HG03378 (cell line): ENCODE results near the gene KRT71.

Experiments used
- ATAC-seq: cut with Tn5 transposase; IDR thresholded peaks from one replicate; pipeline ENCODE4 v1.9.1; 2021; ENCODE audit warnings: mild to moderate bottlenecking, moderate library complexity; ENCODE audit not compliant: unreplicated experiment

KRT71 gene

GRCh38 chr12:52523824-52524223 lies 29.1 kb downstream of the KRT71 start:
- no peak for ATAC-seq

- no peak for ATAC-seq
Observed at GRCh38 chr12:52522346-52523011, 30.5 kb downstream of the KRT71 start.

- no peak for ATAC-seq
Observed at GRCh38 chr12:52521568-52522266, 31.2 kb downstream of the KRT71 start.

GRCh38 chr12:52521175-52521567 lies 31.8 kb downstream of the KRT71 start:
- no peak for ATAC-seq

- no peak for ATAC-seq
Observed at GRCh38 chr12:52519826-52520662, 32.9 kb downstream of the KRT71 start, which contains the start of gene KRT5. Gene KRT5, minus strand, starts transcription at chr12:52520394. Its CDS starts 98 bp downstream, at chr12:52520296.

- ATAC-seq: no peak
Observed at GRCh38 chr12:52519387-52519703, 33.6 kb downstream of the KRT71 start.

GRCh38 chr12:52518574-52519386 lies 34.2 kb downstream of the KRT71 start:
- ATAC-seq: no peak

GRCh38 chr12:52517888-52518287 lies 35.1 kb downstream of the KRT71 start:
- ATAC-seq: no peak

- no peak for ATAC-seq
Observed at GRCh38 chr12:52517005-52517835, 35.7 kb downstream of the KRT71 start.

GRCh38 chr12:52515927-52516831 lies 36.8 kb downstream of the KRT71 start:
- ATAC-seq: no peak

GRCh38 chr12:52515319-52515646 lies 37.7 kb downstream of the KRT71 start:
- no peak for ATAC-seq

- ATAC-seq: no peak
Observed at GRCh38 chr12:52514471-52515318, 38.2 kb downstream of the KRT71 start.

GRCh38 chr12:52513736-52514135 lies 39.2 kb downstream of the KRT71 start:
- no peak for ATAC-seq

GRCh38 chr12:52508211-52508610 lies 44.7 kb downstream of the KRT71 start:
- no peak for ATAC-seq

- no peak for ATAC-seq
Observed at GRCh38 chr12:52506858-52507715, 45.9 kb downstream of the KRT71 start.

GRCh38 chr12:52502877-52503276 lies 50.1 kb downstream of the KRT71 start:
- no peak for ATAC-seq

GRCh38 chr12:52501490-52501889 lies 51.5 kb downstream of the KRT71 start:
- ATAC-seq: no peak
